ENCODE measurements around the gene CCDC51.
"Not testable (repeated sequence)": the region's sequence is repeated elsewhere in the genome, so short reads cannot be mapped to it uniquely, and the experiment has no call there.

Gene CCDC51

DNA sequence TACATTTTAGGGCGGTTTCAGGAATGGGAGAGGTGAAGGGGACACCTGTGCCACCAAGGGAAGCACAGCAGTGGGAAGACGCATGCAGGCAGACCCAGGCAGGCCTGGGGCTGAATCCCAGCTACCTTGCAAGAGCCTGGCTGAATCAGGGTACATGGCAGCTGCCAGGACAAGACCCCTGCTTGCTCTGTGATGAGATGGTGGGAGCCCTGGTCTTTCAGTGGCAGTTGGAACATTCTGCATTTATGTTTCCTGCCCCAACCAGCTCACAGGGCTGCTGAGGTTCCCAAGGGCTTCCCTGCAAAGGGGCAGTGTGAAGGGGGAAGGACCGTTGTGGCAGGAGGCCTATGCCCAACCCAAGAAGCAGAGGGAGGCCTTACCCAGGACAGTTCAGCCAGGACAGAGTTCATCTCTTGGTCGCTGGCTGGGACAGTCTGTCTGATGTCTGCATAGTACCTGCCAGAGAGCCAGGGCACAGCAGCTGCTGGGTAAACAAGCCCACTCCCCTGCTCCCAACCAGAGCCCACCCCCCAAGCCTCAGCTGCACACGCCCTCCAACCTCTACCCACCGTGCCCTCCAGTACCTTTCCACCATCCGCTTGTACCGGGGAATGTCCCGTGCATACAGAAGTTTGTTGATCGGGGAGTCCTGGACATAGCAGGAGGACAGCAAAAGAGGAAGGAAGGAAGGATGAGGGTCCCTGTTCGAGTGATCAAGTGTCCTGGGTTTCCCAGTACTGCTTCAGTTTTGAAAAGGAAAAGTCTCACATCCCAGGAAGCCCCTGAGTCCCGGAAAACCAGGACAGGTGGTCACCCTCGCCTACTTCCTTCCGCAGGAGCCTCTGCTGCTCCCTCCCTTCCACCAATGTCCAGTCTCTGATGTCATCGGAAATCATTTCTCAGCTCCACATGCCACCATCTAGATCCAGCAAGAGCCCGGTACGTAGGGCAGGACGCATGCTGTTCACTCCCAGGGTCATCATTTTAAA lies 33.2 kb downstream of the CCDC51 start:
- DNase-seq (ENCODE audit: low read depth in 2 of 3, low spot score in 1 of 3), result no peak

DNA sequence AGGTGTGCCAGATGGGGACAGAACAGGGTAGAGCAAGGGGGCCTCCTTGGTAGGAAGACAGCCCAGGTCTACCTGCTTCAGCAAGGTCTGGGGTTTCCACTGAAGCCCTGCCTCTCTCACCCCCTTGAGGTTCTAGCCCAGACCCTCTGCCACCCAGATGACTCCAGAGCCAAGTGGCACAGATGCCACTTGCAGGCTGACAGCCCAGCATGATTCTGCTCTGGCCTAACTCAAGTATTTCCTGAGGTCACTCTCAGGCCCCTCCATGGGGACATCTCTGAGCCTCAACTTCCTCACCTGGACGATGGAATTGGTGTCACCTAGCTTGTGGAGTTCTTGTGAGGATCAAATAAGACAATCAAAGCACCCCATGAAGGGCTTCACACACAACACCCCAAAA lies 33.9 kb downstream of the CCDC51 start:
- DNase-seq (ENCODE audit: low read depth in 2 of 3, low spot score in 1 of 3), result no peak

GRCh38 chr3:48405343-48405881 lies 34.5 kb downstream of the CCDC51 start:
- DNase-seq (ENCODE audit: low read depth in 2 of 3, low spot score in 1 of 3), result no peak

DNA sequence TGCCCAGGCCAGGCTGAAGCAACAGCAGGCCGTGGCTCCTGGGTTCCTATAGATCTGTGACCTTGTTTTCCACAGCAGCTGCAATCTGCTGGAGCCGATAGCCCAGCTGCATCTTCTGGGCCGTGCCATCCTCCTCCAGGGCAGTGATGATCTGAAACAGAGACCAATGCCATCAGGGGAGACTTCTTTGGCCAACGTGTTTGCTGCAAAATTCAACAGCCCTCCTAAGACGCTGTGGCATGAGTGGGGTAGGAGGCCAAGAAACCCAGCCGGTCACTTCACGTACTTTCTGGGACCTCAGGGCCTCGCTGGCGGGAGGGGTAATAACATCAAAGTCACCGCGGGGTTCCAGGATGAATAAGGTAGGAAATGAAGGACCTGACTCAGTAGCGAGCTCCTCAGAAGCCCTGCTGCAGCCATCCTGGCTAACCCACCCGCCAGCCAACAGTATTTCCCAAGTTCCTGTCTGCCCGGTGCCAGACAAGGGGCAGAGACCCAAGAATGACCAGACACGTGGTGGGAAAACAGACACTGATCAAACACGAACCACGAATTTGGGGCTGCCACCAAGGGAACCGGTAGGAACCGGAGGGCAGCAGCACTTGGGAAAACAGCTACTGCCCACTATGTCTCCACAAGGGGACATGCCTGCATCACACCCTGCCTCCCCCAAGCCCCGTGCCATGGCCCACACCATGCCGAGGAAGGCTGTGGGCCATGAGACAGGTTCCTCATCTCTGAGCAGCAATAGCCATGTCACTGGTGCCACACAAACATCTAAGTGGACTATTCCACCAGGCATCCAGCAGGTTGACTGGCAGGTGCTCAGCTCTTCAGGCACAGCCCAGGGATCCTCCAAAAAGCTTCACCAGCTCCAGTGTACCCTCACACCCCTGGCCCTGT lies 35.2 kb downstream of the CCDC51 start:
- no peak for DNase-seq (ENCODE audit: low read depth in 2 of 3, low spot score in 1 of 3)

DNA sequence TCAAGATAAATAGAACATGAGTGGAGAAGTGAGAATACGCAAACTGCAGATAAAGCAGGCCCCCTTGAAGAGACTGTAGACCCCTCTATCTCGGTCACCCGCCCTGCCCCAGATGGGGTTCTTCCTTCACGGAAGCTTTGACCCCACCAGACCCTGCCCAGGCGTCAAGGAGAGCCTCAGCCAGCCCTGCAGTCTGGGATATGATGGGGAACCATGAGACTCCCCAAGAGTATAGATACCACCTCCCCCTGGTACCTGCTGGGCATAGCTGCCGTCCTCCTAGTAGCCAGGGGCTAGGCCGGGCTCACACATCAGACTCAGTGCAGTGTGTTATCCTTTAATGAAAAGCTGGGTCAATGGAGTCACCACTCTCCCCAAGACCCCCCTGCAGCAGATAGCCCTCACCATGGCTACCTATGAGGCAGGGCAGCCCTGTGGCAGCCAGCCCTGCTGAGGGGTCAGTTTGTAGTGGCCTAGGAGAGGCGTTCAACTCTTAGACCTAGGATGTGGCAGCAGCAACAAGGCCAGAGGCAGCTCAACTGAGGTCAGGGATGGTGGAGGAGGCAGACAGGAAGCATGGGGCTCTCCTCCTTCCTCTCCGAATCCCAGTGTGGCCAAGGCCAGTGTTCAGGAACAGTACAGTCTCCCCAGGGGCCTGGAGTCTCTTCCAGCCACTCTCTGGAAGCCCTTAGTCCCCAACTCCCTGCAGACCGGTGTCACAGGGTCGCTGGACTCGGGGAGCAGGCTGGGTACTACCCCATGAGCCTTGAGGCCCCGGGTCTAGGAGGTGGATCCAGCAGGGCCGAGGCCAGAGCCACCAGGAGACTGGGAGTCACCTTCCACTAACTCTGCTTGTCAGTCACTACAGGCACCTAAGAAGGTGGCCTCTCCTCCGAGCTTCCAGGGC lies 36.1 kb downstream of the CCDC51 start:
- DNase-seq (ENCODE audit: low read depth in 2 of 3, low spot score in 1 of 3), result no peak

GRCh38 chr3:48402907-48403306 lies 37.0 kb downstream of the CCDC51 start:
- no peak for DNase-seq (ENCODE audit: low read depth in 2 of 3, low spot score in 1 of 3)

DNA sequence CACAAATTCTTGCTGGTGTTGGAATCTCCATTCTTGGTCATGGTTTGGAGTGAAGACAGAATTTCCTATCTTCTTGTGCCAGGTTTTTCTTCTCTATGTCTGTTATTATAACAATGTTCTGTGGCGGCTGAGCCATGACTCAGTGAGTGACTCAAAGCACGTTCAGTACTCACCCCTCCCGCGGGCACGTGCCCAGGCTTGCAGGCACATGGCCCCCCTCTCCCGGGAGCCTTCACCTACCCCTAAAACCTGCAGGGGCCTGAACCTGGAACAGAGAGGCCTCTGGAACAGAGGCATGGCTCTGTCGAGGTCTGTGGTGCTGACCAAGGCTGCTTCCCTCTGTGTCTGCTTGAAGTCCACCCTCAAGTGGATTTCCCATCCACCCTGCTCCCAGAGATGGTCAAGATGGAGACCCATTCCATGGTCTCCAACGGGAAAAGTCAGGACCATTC lies 37.6 kb downstream of the CCDC51 start:
- no peak for DNase-seq (ENCODE audit: low read depth in 2 of 3, low spot score in 1 of 3)

- not testable (repeated sequence) for DNase-seq (ENCODE audit: low read depth in 2 of 3, low spot score in 1 of 3)
Measured at GRCh38 chr3:48401434-48401901, 38.5 kb downstream of the CCDC51 start.

DNA sequence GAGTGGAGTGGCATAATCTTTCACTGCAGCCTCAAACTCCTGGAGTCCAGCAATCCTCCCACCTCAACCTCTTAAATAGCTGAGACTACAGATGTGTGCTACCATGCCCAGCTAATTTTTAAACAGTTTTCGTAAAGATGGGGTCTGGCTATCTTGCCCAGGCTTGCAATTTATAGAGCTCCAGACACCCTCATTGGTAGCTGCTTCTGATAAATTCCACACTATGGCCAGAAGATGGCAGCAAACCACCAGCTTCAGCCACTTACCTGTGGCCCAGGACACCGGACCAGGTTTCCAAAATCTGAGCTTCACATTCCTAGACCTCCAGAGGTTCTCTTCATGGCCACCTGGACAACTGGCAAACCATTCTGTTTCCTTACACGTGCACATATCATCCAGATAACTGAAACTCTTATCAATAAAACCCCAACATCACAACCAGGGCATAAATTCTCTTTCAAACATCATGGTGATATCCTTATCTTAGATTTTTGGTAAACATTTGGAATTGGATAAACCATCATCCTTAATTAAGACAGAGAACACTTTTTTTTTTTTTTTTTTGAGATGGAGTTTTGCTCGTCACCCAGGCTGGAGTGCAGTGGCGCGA lies 39.0 kb downstream of the CCDC51 start:
- DNase-seq (ENCODE audit: low read depth in 2 of 3, low spot score in 1 of 3), result peak; percentile 33 to 52 (median 52)

DNA sequence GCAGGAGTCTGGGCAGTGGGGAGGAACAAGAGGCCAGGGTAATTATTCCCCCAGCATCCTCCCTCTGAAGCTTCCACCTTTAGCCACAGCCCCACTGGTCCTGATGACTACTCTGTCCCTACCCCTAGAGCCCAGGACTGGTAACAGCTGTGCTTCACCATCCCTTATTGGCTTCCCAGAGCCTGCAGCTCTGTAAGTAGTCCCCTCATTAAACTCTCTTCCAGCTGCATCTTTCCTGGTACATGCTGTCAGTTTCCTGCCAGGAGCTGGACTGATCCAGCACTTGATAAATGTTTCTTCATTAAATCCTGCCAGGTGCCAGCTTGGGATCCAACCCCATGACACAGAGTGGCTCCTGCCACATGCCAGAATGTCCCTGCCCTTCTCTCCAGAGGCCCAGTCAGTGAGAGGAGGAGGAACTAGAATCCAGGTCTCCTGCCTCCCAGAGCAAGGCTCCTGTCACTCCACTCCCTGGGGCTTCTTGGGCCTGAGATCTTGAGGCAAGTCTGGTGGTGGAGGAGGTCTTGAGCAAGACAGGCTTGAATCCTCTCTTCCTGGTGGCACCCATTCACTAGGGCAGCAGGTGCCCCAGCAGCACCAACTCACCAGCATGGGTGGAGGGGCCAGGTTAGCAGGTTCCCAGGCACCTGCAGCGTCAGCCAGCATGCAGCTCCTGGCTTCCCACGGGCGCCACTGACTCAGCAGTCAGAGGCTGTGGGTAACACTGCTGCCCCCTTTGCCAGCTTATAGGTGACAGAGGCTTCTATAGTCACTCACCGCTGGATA lies 40.3 kb downstream of the CCDC51 start:
- DNase-seq (ENCODE audit: low read depth in 2 of 3, low spot score in 1 of 3), result no peak

DNA sequence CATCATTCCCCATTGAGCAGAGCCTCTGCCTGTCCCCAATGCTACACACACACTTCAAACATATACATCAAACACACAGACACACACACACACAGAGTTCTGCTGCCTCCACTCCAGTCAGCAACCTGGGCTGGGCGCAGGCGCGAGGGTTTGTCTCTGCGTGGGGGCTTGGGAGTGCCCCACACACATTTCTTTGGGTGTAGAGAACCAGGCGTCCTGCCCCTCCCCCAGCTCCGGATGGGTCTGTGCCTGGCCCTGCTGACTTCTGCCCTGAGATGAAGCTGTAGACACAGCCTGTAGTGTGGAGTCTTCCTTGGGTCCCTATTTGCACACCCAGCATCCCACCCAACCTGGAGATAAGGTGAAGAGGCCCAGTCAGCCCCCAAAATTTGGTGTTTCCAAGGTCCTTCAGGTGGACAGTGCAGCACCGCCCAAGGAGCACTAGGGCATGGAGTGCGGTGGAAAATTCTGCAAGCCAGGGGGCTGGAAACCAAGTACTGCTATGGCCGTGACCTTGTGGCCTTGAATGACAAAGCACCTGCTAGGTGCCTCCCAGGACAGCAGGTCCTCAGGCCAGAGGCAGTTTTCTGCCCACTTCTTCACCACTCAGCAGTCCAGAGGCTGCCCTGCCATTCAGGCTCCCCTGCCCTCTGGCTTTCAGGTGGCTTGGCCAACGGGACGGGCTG lies 41.1 kb downstream of the CCDC51 start:
- DNase-seq (ENCODE audit: low read depth in 2 of 3, low spot score in 1 of 3), result no peak

DNA sequence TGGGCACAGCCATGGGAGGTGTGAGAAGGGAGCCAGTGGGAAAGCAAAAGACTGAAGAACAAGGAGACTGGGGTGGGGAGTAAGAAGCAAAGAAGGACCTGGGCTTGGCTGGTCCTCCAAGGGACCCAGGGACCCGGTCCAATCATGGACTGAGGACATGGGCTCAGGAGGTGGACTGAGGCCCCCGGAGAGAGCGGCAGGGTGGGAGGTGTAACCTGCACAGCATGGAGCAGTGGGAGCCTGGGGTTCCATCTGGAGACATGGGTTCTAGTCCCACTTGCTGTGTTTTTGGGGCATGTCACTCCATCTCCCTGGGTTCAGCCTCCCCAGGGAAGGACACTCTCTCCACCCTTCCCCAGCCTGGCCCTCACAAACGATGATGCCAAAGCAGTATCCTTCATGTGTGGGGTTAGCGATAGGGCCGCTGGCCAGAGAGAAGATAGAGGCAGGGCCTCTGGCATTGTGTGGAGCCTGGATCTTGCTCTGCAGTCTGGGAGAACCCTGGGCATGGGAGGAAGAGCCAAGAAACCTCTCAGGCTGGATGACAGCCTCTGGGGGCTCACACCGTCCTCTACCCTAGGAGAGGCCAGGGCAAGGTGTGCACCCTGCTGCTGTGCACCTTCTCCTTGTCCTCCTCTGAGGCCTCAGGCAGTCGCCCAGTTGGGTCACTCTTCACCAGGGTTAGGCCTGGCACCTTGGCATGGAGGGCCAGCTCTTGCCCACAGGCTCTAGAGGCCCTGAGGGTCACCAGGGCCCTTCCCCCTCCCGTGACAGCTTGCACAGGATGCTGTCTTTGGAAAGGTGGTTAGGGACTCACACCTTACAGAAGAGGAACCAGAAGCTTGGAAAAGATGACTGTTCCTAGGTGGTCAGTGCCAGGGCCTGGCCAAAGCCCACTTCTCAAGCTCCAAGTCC lies 41.9 kb downstream of the CCDC51 start:
- DNase-seq (ENCODE audit: low read depth in 2 of 3, low spot score in 1 of 3), result no peak

DNA sequence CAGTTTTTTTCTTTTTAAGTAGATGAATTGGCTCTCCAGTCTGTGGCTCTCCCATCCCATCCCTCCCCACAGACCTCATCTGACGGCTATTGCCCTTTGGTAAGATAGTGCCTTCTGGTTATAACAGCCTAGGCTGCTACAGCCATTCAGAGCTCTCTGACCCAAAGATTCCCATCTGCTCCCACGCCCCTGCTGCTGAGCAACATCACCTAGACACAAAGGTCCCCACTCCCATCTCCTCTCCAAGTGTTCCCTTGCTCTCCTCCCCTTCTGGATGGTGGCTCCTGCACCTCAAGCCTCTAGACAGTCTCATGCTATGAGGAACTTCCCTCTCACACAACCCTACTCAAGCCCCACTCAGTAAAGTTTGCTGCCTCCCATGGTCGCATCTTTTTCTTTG lies 44.2 kb downstream of the CCDC51 start:
- DNase-seq (ENCODE audit: low read depth in 2 of 3, low spot score in 1 of 3), result no peak

DNA sequence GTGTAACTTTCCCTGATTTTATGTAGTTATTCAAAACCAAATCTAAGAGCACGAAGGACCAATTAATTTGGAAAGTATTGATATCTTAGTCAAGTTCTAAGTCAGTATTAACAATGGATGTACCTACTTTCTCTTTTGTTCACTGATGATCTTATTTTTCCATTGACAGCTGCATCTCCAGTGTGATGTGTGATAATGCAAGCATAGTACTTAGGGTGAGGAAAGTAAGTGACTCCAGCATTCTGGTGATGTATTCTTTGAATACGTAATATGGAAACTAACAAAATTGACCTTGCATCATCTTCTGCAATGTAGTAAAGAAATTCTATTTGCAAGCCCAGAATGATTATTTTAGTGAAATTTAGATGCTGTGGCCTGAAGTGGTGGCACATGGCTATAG lies 45.5 kb downstream of the CCDC51 start:
- no peak for DNase-seq (ENCODE audit: low read depth in 2 of 3, low spot score in 1 of 3)

- no peak for DNase-seq (ENCODE audit: low read depth in 2 of 3, low spot score in 1 of 3)
Measured at GRCh38 chr3:48388966-48389365, 51.0 kb downstream of the CCDC51 start.

DNA sequence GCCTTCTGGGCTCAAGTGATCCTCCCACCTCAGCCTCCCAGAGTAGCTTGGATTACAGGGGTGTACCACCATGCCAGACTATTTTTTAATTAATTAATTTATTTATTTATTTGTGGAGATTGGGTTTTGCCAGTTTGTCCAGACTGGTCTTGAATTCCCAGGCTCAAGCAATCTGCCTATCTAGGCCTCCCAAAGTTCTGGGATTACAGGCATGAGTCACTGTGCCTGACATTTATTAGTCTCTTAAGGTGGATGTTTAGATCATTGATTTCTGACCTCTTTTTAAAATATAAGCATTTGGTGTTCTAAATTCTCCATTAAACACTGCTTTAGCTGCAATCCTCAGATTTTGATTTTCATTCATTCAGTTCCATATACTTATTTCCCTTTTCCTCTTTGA lies 52.3 kb downstream of the CCDC51 start:
- no peak for DNase-seq (ENCODE audit: low read depth in 2 of 3, low spot score in 1 of 3)

Data from stimulated activated CD4-positive, alpha-beta T cell treated with anti-CD3 and anti-CD28 coated beads, Interleukin-12 subunit alpha, Interleukin-12 subunit beta, amount 100 ng/mL, for 48 hours (primary cell).